HG03196 (cell line): Measurements from ENCODE around the gene LRRC74A.

Experiments used
- ATAC-seq: cut with Tn5 transposase; IDR thresholded peaks from one replicate; pipeline ENCODE4 v1.9.1; 2021; ENCODE audit not compliant: unreplicated experiment

LRRC74A gene

DNA sequence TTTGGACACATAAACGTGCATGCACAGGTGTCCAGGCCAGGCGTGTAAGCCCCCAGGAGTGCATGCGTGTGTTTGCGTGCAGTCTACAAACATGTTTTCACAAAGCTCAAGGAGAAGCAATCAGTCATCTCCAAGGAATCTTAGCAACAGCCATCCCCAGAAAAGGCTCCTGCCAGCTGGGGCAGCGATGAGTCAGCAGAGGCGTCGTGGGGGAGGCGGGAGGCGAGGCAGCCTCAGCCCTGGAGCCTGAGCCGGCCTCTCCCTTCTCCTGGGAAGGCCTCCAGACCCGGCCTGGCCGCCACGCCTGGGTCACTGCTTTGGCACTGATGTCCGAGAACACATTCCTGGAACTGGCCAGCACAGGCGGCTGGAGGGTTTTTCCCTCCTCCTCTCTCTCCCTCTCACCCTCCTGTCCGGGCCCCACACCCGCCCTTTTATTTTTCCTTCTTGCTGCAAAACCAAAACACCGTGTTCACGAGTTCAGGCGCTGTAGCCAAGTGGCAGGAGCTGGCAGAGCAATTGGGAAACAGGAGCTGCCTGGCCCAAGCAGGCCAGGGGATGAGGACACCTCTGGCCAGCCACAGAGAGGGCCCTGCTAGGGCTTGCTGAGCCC, 92.7 kb downstream of the LRRC74A start:
- ATAC-seq, result no peak
